Thoracic aorta (tissue), 2 donors: ENCODE measurements around the gene GLS2. TPM values are rescaled to one million over a fixed set of nuclear protein-coding genes. Genes with fewer than 3 reads are reported as not detected.

Experiments
- ATAC-seq: fragments of 150-250 bp; one replicate; pipeline ENCODE4 v1.8.0; 2017; ENCODE audit warnings: low read depth; ENCODE audit not compliant: insufficient number of reproducible peaks, low FRiP score
- DNase-seq: peaks from one replicate; pipeline ENCODE4 v3.0.0-alpha.2; 2020; ENCODE audit warnings: low spot score
- H3K27ac ChIP-seq, 2 donors: fragments of 200-600 bp; sonication (generic); 1 replicate in 1 of 2; 2 replicates in 1 of 2; pipeline ENCODE4 v1.5.1; 2016; ENCODE audit warnings: mild to moderate bottlenecking in 2 of 2, moderate library complexity in 2 of 2
- H3K27me3 ChIP-seq: fragments of 200-600 bp; sonication (generic); replicated peaks from 2 replicates; pipeline ENCODE4 v1.6.0; 2016; ENCODE audit warnings: mild to moderate bottlenecking; ENCODE audit not compliant: insufficient read depth
- H3K36me3 ChIP-seq: fragments of 200-600 bp; sonication (generic); one replicate; pipeline ENCODE4 v1.5.1; 2016
- H3K4me1 ChIP-seq, 2 donors: fragments of 200-600 bp; sonication (generic); 1 replicate in 1 of 2; 2 replicates in 1 of 2; pipeline versions ENCODE4 v1.5.1 to v1.6.0; 2016; ENCODE audit warnings: low read depth in 2 of 2, mild to moderate bottlenecking in 1 of 2; ENCODE audit not compliant: control insufficient read depth in 1 of 2
- H3K4me3 ChIP-seq: fragments of 200-600 bp; sonication (generic); 2 replicates; pipeline ENCODE4 v1.5.1; 2016; ENCODE audit warnings: mild to moderate bottlenecking
- H3K9me3 ChIP-seq: fragments of 200-600 bp; sonication (generic); 2 replicates; pipeline ENCODE4 v1.5.1; 2016
- CTCF ChIP-seq: fragments of 200-600 bp; sonication (generic); IDR thresholded peaks from one replicate; pipeline ENCODE4 v1.5.1; 2019; ENCODE audit warnings: antibody characterized with exemption
- total RNA-seq, 2 donors: library from RNA; depleted of rRNA; stranded (reverse); fragments of >200 nt; gene quantifications; one replicate each; pipeline versions ENCODE4 v1.1.0 to v1.2.3, GENCODE V29; 2016

GLS2 gene
- total RNA-seq, 2 donors from 2014 or later, result 0.85 TPM; not detected in 1

- Histone ChIP-seq H3K36me3 (no peaks in the 10 kb centered on the region), H3K27ac (no peak overlapping the region), H3K4me3 (no peak overlapping the region), H3K27me3 (no peaks in the 10 kb centered on the region), H3K9me3 (no peaks in the 10 kb centered on the region), H3K4me1 (peaks cover 3 to 10% of the 10 kb centered on the region in 2 donors)
- no peak for TF ChIP-seq CTCF
- no peak for DNase-seq
- no peak for ATAC-seq
These were observed 3.4 kb downstream of the GLS2 start for GRCh38 chr12:56484566-56484965.

- Histone ChIP-seq H3K27me3 (no peaks in the 10 kb centered on the region), H3K27ac (no peak overlapping the region), H3K9me3 (no peaks in the 10 kb centered on the region), H3K4me1 (no peaks in the 10 kb centered on the region), H3K4me3 (no peak overlapping the region), H3K36me3 (no peaks in the 10 kb centered on the region)
- no peak for ATAC-seq
- no peak for TF ChIP-seq CTCF
- DNase-seq, result no peak
These were observed 8.3 kb downstream of the GLS2 start for GRCh38 chr12:56479625-56480024.

- Histone ChIP-seq H3K4me1 (no peaks in the 10 kb centered on the region), H3K27ac (no peak overlapping the region), H3K27me3 (no peaks in the 10 kb centered on the region), H3K36me3 (no peaks in the 10 kb centered on the region), H3K4me3 (no peak overlapping the region), H3K9me3 (no peaks in the 10 kb centered on the region)
- TF ChIP-seq CTCF, result no peak
- no peak for DNase-seq
- no peak for ATAC-seq
These were observed 10.3 kb downstream of the GLS2 start for GRCh38 chr12:56477521-56478225.

GRCh38 chr12:56476972-56477432 is 11.0 kb downstream of the GLS2 start:
- Histone ChIP-seq H3K27me3 (no peaks in the 10 kb centered on the region), H3K4me1 (no peaks in the 10 kb centered on the region), H3K36me3 (no peaks in the 10 kb centered on the region), H3K4me3 (no peak overlapping the region), H3K27ac (no peak overlapping the region), H3K9me3 (no peaks in the 10 kb centered on the region)
- ATAC-seq, result no peak
- TF ChIP-seq CTCF, result no peak
- DNase-seq, result no peak

- Histone ChIP-seq H3K36me3 (no peaks in the 10 kb centered on the region), H3K4me1 (no peaks in the 10 kb centered on the region), H3K9me3 (no peaks in the 10 kb centered on the region), H3K4me3 (no peak overlapping the region), H3K27ac (no peak overlapping the region), H3K27me3 (no peaks in the 10 kb centered on the region)
- no peak for DNase-seq
- no peak for TF ChIP-seq CTCF
- no peak for ATAC-seq
These were observed 11.8 kb downstream of the GLS2 start for GRCh38 chr12:56476143-56476542.
